Ovary (tissue), 3 donors: ENCODE measurements around the gene RAB37.

Source experiments
- EP300 ChIP-seq: sonication (generic); formaldehyde crosslinking; IDR thresholded peaks from one replicate; pipeline ENCODE4 v1.6.1; 2017; ENCODE audit warnings: antibody characterized with exemption
- POLR2A ChIP-seq: fragments of 450-650 bp; IDR thresholded peaks from one replicate; pipeline ENCODE4 v1.6.1; 2017; ENCODE audit warnings: antibody characterized with exemption, mild to moderate bottlenecking, moderate library complexity
- TF ChIP-seq, protein P1 (sequence below), 3 donors: fragments of 450-650 bp in 2 of 3; fragments of 200-600 bp in 1 of 3; IDR thresholded peaks; one replicate each; pipeline versions ENCODE4 v1.5.1 to v1.8.0; 2016 to 2022; ENCODE audit warnings: antibody characterized with exemption in 3 of 3, mild to moderate bottlenecking in 1 of 3
- donor health status: DM: no; HTN: no; CAD: no.

DNA sequence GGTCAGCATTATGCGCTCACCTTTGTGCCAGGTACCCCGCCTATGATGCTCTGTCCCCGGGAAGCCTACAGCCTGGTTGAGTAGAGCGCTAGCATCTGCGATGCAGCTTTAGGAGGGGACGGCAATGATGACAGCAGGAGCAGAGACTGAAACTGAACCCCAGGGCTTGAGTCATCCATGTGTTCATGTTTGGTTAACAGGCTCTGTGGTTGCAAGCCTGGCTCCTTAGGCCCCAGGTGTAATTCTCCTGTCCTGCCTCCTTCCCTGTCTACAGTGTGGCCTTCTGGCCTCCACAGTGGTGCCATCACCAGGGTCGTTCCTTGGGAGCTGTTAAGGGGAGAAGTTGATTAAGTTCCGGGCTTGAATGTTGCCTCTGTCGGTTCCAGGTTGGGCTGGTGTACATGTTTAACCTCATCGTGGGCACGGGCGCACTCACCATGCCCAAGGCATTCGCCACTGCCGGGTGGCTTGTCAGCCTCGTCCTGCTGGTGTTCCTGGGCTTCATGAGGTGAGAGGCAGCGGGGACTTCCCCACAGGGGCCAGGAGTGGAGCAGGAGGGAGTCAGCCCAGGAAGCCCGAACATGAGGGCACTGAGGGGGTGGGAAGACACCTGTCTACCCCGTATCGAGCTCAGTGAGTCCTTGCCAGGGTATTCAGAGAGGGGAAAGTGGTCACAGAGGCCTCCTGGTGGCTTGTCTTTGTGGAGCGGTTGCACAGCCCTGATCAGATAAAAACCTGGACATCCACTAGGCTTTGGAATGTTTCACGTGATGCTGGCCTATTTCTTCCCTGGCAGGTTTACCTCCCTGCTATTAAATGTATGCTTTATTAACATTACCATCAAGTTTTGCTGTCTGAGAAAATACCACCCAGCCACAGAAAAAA, 48.3 kb downstream of the RAB37 start:
- TF ChIP-seq, protein P1, sequence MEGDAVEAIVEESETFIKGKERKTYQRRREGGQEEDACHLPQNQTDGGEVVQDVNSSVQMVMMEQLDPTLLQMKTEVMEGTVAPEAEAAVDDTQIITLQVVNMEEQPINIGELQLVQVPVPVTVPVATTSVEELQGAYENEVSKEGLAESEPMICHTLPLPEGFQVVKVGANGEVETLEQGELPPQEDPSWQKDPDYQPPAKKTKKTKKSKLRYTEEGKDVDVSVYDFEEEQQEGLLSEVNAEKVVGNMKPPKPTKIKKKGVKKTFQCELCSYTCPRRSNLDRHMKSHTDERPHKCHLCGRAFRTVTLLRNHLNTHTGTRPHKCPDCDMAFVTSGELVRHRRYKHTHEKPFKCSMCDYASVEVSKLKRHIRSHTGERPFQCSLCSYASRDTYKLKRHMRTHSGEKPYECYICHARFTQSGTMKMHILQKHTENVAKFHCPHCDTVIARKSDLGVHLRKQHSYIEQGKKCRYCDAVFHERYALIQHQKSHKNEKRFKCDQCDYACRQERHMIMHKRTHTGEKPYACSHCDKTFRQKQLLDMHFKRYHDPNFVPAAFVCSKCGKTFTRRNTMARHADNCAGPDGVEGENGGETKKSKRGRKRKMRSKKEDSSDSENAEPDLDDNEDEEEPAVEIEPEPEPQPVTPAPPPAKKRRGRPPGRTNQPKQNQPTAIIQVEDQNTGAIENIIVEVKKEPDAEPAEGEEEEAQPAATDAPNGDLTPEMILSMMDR (IDR thresholded peaks at IDR 0.05) = no peak
- TF ChIP-seq POLR2A (no peak), EP300 (no peak)
